Tibial nerve (tissue), 4 donors: Measurements from ENCODE around the gene TMEM225B.
"Not testable (repeated sequence)": the region's sequence is repeated elsewhere in the genome, so short reads cannot be mapped to it uniquely, and the experiment has no call there.

Source experiments
- CTCF ChIP-seq, 5 experiments: fragments of 200-600 bp in 3 of 5; fragments of 450-650 bp in 2 of 5; sonication (generic) in 3 of 5; IDR thresholded peaks; one replicate each; pipeline ENCODE4 v1.5.1; 2016 to 2019; ENCODE audit warnings: antibody characterized with exemption in 5 of 5, mild to moderate bottlenecking in 3 of 5, moderate library complexity in 2 of 5
- EP300 ChIP-seq, 2 donors: sonication (generic); formaldehyde crosslinking; IDR thresholded peaks; one replicate each; pipeline ENCODE4 v1.6.1; 2017; ENCODE audit warnings: antibody characterized with exemption in 2 of 2, mild to moderate bottlenecking in 1 of 2
- POLR2A ChIP-seq, 2 donors: fragments of 450-650 bp; IDR thresholded peaks; one replicate each; pipeline ENCODE4 v1.6.1; 2017; ENCODE audit warnings: antibody characterized with exemption in 2 of 2, mild to moderate bottlenecking in 2 of 2, moderate library complexity in 2 of 2

- not testable (repeated sequence) for TF ChIP-seq POLR2A, CTCF, EP300 (IDR thresholded peaks at IDR 0.05)
Observed at GRCh38 chr7:99549545-99549944, 48.5 kb upstream of the TMEM225B start.
